Measurements from ENCODE around the gene LIN37.

DNA sequence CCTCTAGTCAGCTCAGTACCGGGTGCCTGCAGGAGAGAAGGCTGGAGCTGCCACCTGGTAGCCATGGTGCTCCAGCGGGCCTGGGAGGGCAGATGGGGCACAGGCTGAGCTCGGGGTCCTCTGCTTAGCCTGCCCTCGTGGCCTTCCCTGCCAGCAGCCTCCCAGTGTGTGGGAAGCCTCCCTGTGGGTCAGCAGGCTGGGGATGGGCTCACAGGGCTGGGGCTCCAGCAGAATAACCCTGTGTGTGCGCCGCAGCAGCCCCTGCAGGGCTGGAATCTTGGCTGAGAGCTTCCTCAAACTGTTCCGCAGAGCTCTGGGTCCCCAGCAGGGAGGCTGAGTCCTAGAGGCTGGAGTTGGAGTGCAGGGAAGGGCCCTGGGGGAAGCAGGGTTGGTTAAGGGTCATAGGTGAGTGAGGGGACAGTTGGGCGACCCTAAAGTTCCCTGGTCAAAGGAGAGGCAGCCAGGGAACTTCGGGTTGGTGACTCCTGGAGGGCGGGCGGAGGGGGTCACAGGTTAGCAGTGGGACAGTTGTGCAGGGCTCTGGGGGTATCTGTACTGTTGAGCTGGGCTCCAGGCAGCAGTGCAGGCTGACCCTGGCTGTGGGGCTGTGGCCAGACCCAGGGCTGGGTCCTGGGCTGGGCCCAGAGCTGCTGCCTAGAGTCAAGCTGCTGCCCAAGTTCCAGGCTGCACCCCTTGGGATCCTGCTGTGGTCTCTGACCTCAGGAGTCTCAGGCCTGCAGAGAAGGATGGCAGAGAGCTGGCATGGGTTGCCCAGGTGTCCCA, 41.0 kb downstream of the LIN37 start:
- TF ChIP-seq, protein P1, sequence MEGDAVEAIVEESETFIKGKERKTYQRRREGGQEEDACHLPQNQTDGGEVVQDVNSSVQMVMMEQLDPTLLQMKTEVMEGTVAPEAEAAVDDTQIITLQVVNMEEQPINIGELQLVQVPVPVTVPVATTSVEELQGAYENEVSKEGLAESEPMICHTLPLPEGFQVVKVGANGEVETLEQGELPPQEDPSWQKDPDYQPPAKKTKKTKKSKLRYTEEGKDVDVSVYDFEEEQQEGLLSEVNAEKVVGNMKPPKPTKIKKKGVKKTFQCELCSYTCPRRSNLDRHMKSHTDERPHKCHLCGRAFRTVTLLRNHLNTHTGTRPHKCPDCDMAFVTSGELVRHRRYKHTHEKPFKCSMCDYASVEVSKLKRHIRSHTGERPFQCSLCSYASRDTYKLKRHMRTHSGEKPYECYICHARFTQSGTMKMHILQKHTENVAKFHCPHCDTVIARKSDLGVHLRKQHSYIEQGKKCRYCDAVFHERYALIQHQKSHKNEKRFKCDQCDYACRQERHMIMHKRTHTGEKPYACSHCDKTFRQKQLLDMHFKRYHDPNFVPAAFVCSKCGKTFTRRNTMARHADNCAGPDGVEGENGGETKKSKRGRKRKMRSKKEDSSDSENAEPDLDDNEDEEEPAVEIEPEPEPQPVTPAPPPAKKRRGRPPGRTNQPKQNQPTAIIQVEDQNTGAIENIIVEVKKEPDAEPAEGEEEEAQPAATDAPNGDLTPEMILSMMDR (IDR thresholded peaks at IDR 0.05 in 4 of 5, conservative IDR thresholded peaks at IDR 0.05 in 1 of 5): no peak
- no peak for TF ChIP-seq POLR2A (IDR thresholded peaks at IDR 0.05)
